Right lobe of liver (tissue), 4 donors: ENCODE measurements around the gene GALNT12.

Source experiments
- POLR2A ChIP-seq: fragments of 450-650 bp; IDR thresholded peaks from one replicate; pipeline ENCODE4 v1.6.1; 2017; ENCODE audit warnings: antibody characterized with exemption, mild to moderate bottlenecking
- TF ChIP-seq, protein P1 (sequence below), 4 donors: fragments of 200-600 bp in 3 of 4; fragments of 450-650 bp in 1 of 4; IDR thresholded peaks; one replicate each; pipeline versions ENCODE4 v1.5.1 to v1.8.0; 2016 to 2022; ENCODE audit warnings: antibody characterized with exemption in 4 of 4, mild to moderate bottlenecking in 2 of 4
- donor health status: DM: no; HTN: no; CAD: no.
- donor health status: DM: no; HTN: no; CAD: no.
- donor health status: DM: no; HTN: yes; CAD: no.

DNA sequence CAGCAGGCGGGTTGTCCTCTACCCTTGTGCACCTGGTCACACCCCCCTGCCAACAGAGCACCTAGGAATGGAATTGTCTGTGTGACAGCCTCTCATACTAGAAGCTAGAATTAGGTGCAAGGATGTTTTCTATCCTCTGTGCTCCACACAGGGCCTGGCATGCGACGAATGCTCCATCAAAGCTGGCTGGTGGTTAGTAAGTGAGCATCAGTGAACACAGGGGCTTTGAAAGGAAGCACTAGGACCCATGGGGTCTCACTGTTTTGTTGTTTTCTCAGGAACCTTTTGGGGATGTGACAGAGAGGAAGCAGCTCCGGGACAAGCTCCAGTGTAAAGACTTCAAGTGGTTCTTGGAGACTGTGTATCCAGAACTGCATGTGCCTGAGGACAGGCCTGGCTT is 32.3 kb downstream of the GALNT12 start:
- TF ChIP-seq, protein P1, sequence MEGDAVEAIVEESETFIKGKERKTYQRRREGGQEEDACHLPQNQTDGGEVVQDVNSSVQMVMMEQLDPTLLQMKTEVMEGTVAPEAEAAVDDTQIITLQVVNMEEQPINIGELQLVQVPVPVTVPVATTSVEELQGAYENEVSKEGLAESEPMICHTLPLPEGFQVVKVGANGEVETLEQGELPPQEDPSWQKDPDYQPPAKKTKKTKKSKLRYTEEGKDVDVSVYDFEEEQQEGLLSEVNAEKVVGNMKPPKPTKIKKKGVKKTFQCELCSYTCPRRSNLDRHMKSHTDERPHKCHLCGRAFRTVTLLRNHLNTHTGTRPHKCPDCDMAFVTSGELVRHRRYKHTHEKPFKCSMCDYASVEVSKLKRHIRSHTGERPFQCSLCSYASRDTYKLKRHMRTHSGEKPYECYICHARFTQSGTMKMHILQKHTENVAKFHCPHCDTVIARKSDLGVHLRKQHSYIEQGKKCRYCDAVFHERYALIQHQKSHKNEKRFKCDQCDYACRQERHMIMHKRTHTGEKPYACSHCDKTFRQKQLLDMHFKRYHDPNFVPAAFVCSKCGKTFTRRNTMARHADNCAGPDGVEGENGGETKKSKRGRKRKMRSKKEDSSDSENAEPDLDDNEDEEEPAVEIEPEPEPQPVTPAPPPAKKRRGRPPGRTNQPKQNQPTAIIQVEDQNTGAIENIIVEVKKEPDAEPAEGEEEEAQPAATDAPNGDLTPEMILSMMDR (IDR thresholded peaks at IDR 0.05), result no peak
- TF ChIP-seq POLR2A, result no peak
